Suppressor macrophage (primary cell): ENCODE data around the gene PTGES.
"Not testable (repeated sequence)": the region's sequence is repeated elsewhere in the genome, so short reads cannot be mapped to it uniquely, and the experiment has no call there.

Experiments
- DNase-seq, 4 experiments: peaks; one replicate each; pipeline ENCODE4 v3.0.0-alpha.2; 2020 to 2022
- total RNA-seq, 17 experiments: gene quantifications; one replicate each; lab custom pipeline; 2026; ENCODE audit warnings: mixed read lengths in 6 of 17, inconsistent platforms in 3 of 17; lab: John Stamatoyannopoulos, UW

The PTGES gene
- total RNA-seq, result 0 to 0.99 (median 0.05) reads per million in 17 experiments

GRCh38 chr9:129752900-129753729, at the start of gene PTGES:
PTGES (minus strand) TSS chr9:129753042; CDS start chr9:129753012, 30 bp downstream.
- peak; percentile 62 to 84 (median 77) for DNase-seq

GRCh38 chr9:129801504-129801903, 48.7 kb upstream of the PTGES start:
- DNase-seq, result no peak

- no peak for DNase-seq
Measured at GRCh38 chr9:129798973-129799372, 46.1 kb upstream of the PTGES start.

GRCh38 chr9:129796029-129796428, 43.2 kb upstream of the PTGES start:
- DNase-seq, result not testable (repeated sequence)

GRCh38 chr9:129794549-129794948, 41.7 kb upstream of the PTGES start:
- no peak for DNase-seq

- DNase-seq, result no peak
Measured at GRCh38 chr9:129786481-129786880, 33.6 kb upstream of the PTGES start.

GRCh38 chr9:129785866-129786265, 33.0 kb upstream of the PTGES start:
- DNase-seq, result no peak

- not testable (repeated sequence) for DNase-seq
Measured at GRCh38 chr9:129784970-129785369, 32.1 kb upstream of the PTGES start.

- DNase-seq, result peak; percentile 84 to 91 (median 86)
Measured at GRCh38 chr9:129783516-129784361, 30.9 kb upstream of the PTGES start.

- no peak for DNase-seq
Measured at GRCh38 chr9:129781981-129782380, 29.1 kb upstream of the PTGES start.

- no peak for DNase-seq
Measured at GRCh38 chr9:129781131-129781530, 28.3 kb upstream of the PTGES start.

- DNase-seq, result no peak
Measured at GRCh38 chr9:129779560-129780190, 26.8 kb upstream of the PTGES start.

- no peak for DNase-seq
Measured at GRCh38 chr9:129778469-129778868, 25.6 kb upstream of the PTGES start.

- peak in 1 of 4 experiments; percentile 37 for DNase-seq
Measured at GRCh38 chr9:129777769-129778130, 24.9 kb upstream of the PTGES start.

- DNase-seq, result peak; percentile 98 to 100 (median 98)
Measured at GRCh38 chr9:129776938-129777768, 24.3 kb upstream of the PTGES start.

- DNase-seq, result no peak
Measured at GRCh38 chr9:129776566-129776937, 23.7 kb upstream of the PTGES start.

GRCh38 chr9:129776096-129776495, 23.3 kb upstream of the PTGES start:
- not testable (repeated sequence) for DNase-seq

- peak in 3 of 4 experiments; percentile 32 to 39 (median 38) for DNase-seq
Measured at GRCh38 chr9:129775448-129775798, 22.6 kb upstream of the PTGES start.

- DNase-seq, result no peak
Measured at GRCh38 chr9:129774791-129775447, 22.1 kb upstream of the PTGES start.

- DNase-seq, result peak; percentile 95 to 99 (median 96)
Measured at GRCh38 chr9:129773262-129774048, 20.6 kb upstream of the PTGES start.

GRCh38 chr9:129770741-129771140, 17.9 kb upstream of the PTGES start:
- no peak for DNase-seq
